A673 (cell line): ENCODE results near the gene GPR22. TPM values are rescaled to one million over a fixed set of nuclear protein-coding genes. Genes with fewer than 3 reads are reported as not detected.

Source experiments
- BruUV-seq: library from RNA; stranded (reverse); fragments of 400-500 nt; replicated peaks from 2 replicates; lab custom pipeline; 2021; lab: Mats Ljungman, UMichigan
- CTCF ChIA-PET: fragments of 300-600 bp; sonication (Branson Sonifier 250); formaldehyde crosslinking; loops from one replicate; lab custom pipeline; 2022; ENCODE audit warnings: antibody characterized with exemption; lab: Charles Lee
- POLR2A ChIA-PET: fragments of 300-600 bp; sonication (Branson Sonifier 250); formaldehyde crosslinking; loops from one replicate; lab custom pipeline; 2022; ENCODE audit warnings: antibody characterized with exemption; ENCODE audit not compliant: low non-redundant PET; lab: Charles Lee
- DNase-seq: peaks from one replicate; pipeline ENCODE4 v3.0.0-alpha.2; 2015; ENCODE audit warnings: low spot score
- H3K27ac ChIP-seq: fragments of 200-600 bp; sonication (generic); 2 replicates; pipeline ENCODE4 v1.5.1; 2016; ENCODE audit warnings: mixed run types, low read depth, mild to moderate bottlenecking, mixed read lengths, antibody characterized with exemption, low read length; ENCODE audit not compliant: poor library complexity, severe bottlenecking
- H3K27me3 ChIP-seq: fragments of 200-600 bp; sonication (generic); replicated peaks from 2 replicates; pipeline ENCODE4 v1.6.1; 2017; ENCODE audit warnings: mixed run types, low read depth, mild to moderate bottlenecking, mixed read lengths, antibody characterized with exemption, low read length; ENCODE audit not compliant: insufficient read depth, poor library complexity
- H3K36me3 ChIP-seq: fragments of 200-600 bp; sonication (generic); 2 replicates; pipeline ENCODE4 v1.6.1; 2016; ENCODE audit warnings: mixed run types, mild to moderate bottlenecking, mixed read lengths, antibody characterized with exemption, low read length; ENCODE audit not compliant: insufficient read depth, poor library complexity, severe bottlenecking
- H3K4me1 ChIP-seq: fragments of 200-600 bp; sonication (generic); 2 replicates; pipeline ENCODE4 v1.6.1; 2017; ENCODE audit warnings: mixed run types, mild to moderate bottlenecking, mixed read lengths, antibody characterized with exemption, low read length; ENCODE audit not compliant: insufficient read depth, poor library complexity, severe bottlenecking
- H3K4me3 ChIP-seq: fragments of 200-600 bp; sonication (generic); 2 replicates; pipeline ENCODE4 v1.5.1; 2016; ENCODE audit warnings: low read depth, mixed run types, mild to moderate bottlenecking, mixed read lengths, low read length; ENCODE audit not compliant: poor library complexity, severe bottlenecking
- H3K9me3 ChIP-seq: fragments of 200-600 bp; sonication (generic); 2 replicates; pipeline ENCODE4 v1.6.1; 2016; ENCODE audit warnings: mixed run types, low read depth, mild to moderate bottlenecking, mixed read lengths, antibody characterized with exemption, low read length; ENCODE audit not compliant: poor library complexity, severe bottlenecking
- EZH2 ChIP-seq: fragments of 200-600 bp; sonication (generic); IDR thresholded peaks from 2 replicates; pipeline ENCODE4 v1.6.1; 2017; ENCODE audit warnings: borderline replicate concordance, low read depth, mild to moderate bottlenecking, mixed read lengths, antibody characterized with exemption, low read length; ENCODE audit not compliant: poor library complexity, severe bottlenecking
- intact Hi-C: fragments of 100-400 bp; cut with micrococcal nuclease; formaldehyde crosslinking; loops from one replicate; pipeline ENCODE4 v1.10.0; 2022; ENCODE audit not compliant: unreplicated experiment
- total RNA-seq: library from RNA; stranded (reverse); gene quantifications from 2 replicates; pipeline ENCODE4 v1.2.3, GENCODE V29; 2021
- TF ChIP-seq, protein P1 (sequence below): fragments of 300-800, 200-600 bp; sonication (generic); conservative IDR thresholded peaks from 2 replicates; pipeline ENCODE4 v1.5.1; 2017; ENCODE audit warnings: low read depth, mild to moderate bottlenecking, antibody characterized with exemption, low read length, moderate library complexity, mixed read lengths

The GPR22 gene
- total RNA-seq, 1 experiment from 2014 or later, result not detected

DNA sequence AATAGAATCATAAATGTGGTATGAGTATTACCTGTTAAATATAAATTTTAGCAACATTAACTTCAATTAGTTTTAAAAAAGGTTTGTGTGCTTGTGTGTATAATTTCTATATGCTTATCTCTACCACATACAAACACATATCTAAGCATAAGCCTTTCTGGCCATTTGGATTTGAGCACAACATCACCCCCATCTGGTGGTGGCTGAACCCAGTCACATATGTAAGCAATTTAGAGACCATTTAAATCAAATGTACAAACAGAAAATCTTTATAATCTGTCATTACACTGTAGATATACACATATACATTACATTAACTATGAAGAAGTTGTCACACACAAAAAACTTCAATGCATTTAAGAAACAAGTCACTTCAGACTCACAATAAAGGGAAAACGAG is 31.7 kb downstream of the GPR22 start:
- intact Hi-C loops, result loop anchor here (5.0 kb wide), 1 partner anchor 299 kb away; no protein-coding TSS in a partner anchor
- BruUV-seq, result no TSS peak
- no peak for TF ChIP-seq EZH2
- TF ChIP-seq, protein P1, sequence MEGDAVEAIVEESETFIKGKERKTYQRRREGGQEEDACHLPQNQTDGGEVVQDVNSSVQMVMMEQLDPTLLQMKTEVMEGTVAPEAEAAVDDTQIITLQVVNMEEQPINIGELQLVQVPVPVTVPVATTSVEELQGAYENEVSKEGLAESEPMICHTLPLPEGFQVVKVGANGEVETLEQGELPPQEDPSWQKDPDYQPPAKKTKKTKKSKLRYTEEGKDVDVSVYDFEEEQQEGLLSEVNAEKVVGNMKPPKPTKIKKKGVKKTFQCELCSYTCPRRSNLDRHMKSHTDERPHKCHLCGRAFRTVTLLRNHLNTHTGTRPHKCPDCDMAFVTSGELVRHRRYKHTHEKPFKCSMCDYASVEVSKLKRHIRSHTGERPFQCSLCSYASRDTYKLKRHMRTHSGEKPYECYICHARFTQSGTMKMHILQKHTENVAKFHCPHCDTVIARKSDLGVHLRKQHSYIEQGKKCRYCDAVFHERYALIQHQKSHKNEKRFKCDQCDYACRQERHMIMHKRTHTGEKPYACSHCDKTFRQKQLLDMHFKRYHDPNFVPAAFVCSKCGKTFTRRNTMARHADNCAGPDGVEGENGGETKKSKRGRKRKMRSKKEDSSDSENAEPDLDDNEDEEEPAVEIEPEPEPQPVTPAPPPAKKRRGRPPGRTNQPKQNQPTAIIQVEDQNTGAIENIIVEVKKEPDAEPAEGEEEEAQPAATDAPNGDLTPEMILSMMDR, result peak; percentile 70

GRCh38 chr7:107502154-107502553 is 32.3 kb downstream of the GPR22 start:
- POLR2A ChIA-PET, result no interaction called here
- intact Hi-C loops, result loop anchor here (5.0 kb wide), 1 partner anchor 300 kb away; no protein-coding TSS in a partner anchor
- BruUV-seq, result no TSS peak

More for the DNA sequence above, 31.7 kb downstream of the GPR22 start:
- DNase-seq, result peak; percentile 52
- H3K9me3 ChIP-seq, result no peaks in the 10 kb centered on the region
- H3K4me1 ChIP-seq, result no peaks in the 10 kb centered on the region
- POLR2A ChIA-PET, result no interaction called here
- no peaks in the 10 kb centered on the region for H3K27me3 ChIP-seq
- H3K36me3 ChIP-seq, result no peaks in the 10 kb centered on the region
- CTCF ChIA-PET, result interaction anchor here (1.1 kb wide), 1 partner anchor 38 kb away, joined by 3 read pairs; no protein-coding TSS in a partner anchor
- no peak overlapping the region for H3K27ac ChIP-seq
- H3K4me3 ChIP-seq, result no peak overlapping the region

DNA sequence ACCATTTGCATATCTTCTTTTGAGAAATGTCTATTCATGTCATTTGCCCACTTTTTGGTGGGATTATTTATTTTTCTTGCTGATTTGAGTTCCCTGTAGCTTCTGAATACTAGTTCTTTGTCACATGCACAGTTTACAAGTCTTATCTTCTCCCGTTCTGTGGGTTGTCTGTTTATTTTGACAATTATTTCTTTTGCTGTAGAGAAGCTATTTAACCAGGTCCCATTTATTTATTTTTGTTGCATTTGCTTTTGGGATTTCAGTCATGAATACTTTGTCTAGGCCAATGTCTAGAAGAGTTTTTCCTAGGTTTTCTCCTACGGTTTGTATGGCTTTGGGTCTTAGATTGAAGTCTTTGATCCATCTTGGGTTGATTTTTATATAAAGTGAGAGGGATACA is 32.9 kb downstream of the GPR22 start:
- no peak overlapping the region for H3K27ac ChIP-seq
- H3K9me3 ChIP-seq, result no peaks in the 10 kb centered on the region
- CTCF ChIA-PET, result no interaction called here
- H3K4me1 ChIP-seq, result no peaks in the 10 kb centered on the region
- intact Hi-C loops, result loop anchor here (5.0 kb wide), 1 partner anchor 300 kb away; no protein-coding TSS in a partner anchor
- POLR2A ChIA-PET, result no interaction called here
- H3K27me3 ChIP-seq, result no peaks in the 10 kb centered on the region
- no TSS peak for BruUV-seq
- TF ChIP-seq EZH2, result no peak
- TF ChIP-seq, protein P1, result no peak
- no peak overlapping the region for H3K4me3 ChIP-seq
- DNase-seq, result no peak
- H3K36me3 ChIP-seq, result no peaks in the 10 kb centered on the region

More at GRCh38 chr7:107502154-107502553, 32.3 kb downstream of the GPR22 start:
- Histone ChIP-seq H3K36me3 (no peaks in the 10 kb centered on the region), H3K4me1 (no peaks in the 10 kb centered on the region), H3K27ac (no peak overlapping the region), H3K4me3 (no peak overlapping the region), H3K27me3 (no peaks in the 10 kb centered on the region), H3K9me3 (no peaks in the 10 kb centered on the region)
- DNase-seq, result no peak
- TF ChIP-seq, protein P1, result no peak
- no peak for TF ChIP-seq EZH2
- CTCF ChIA-PET, result no interaction called here
